Suprapubic skin (tissue), 4 donors: ENCODE measurements around the gene CALY. TPM values are rescaled to one million over a fixed set of nuclear protein-coding genes. Genes with fewer than 3 reads are reported as not detected.

Source experiments
- DNase-seq, 2 donors: peaks; one replicate each; pipeline ENCODE4 v3.0.0-alpha.2; 2019; ENCODE audit warnings: low spot score in 2 of 2
- H3K27ac ChIP-seq: fragments of 200-600 bp; sonication (generic); one replicate; pipeline ENCODE4 v1.5.1; 2019
- H3K27me3 ChIP-seq: fragments of 200-600 bp; sonication (generic); one replicate; pipeline ENCODE4 v1.5.1; 2019
- H3K36me3 ChIP-seq: fragments of 200-600 bp; sonication (generic); one replicate; pipeline ENCODE4 v1.5.1; 2019
- H3K4me1 ChIP-seq: fragments of 200-600 bp; sonication (generic); one replicate; pipeline ENCODE4 v1.5.1; 2019
- H3K4me3 ChIP-seq: fragments of 200-600 bp; sonication (generic); one replicate; pipeline ENCODE4 v1.5.1; 2019; ENCODE audit warnings: mild to moderate bottlenecking
- H3K9me3 ChIP-seq: fragments of 200-600 bp; sonication (generic); one replicate; pipeline ENCODE4 v1.5.1; 2019
- CTCF ChIP-seq, 2 donors: fragments of 200-600 bp in 1 of 2; fragments of 450-650 bp in 1 of 2; sonication (generic) in 1 of 2; IDR thresholded peaks; one replicate each; pipeline ENCODE4 v1.5.1; 2016 to 2019; ENCODE audit warnings: antibody characterized with exemption in 2 of 2, mild to moderate bottlenecking in 1 of 2, moderate library complexity in 1 of 2
- EP300 ChIP-seq: sonication (generic); formaldehyde crosslinking; IDR thresholded peaks from one replicate; pipeline ENCODE4 v1.6.1; 2017; ENCODE audit warnings: antibody characterized with exemption
- POLR2A ChIP-seq, 2 donors: fragments of 450-650 bp; IDR thresholded peaks; one replicate each; pipeline ENCODE4 v1.6.1; 2017; ENCODE audit warnings: antibody characterized with exemption in 2 of 2, mild to moderate bottlenecking in 2 of 2, moderate library complexity in 2 of 2
- POLR2AphosphoS5 ChIP-seq, 3 donors: sonication (generic); formaldehyde crosslinking; IDR thresholded peaks; one replicate each; pipeline ENCODE4 v1.6.1; 2017; ENCODE audit warnings: antibody characterized with exemption in 3 of 3
- WGBS: methylation state at CpG from one replicate; pipeline ENCODE4 v1.1.5; 2018; 5-methylcytosine and 5-hydroxymethylcytosine counted together
- total RNA-seq, 4 donors: library from RNA; depleted of rRNA; stranded (reverse); fragments of >200 nt; gene quantifications; one replicate each; pipeline ENCODE4 v1.1.0, GENCODE V29; 2016

CALY gene
- total RNA-seq, 4 donors from 2014 or later: 0.30 TPM; not detected in 3

- H3K36me3 ChIP-seq: no peaks in the 10 kb centered on the region
- TF ChIP-seq POLR2A (IDR thresholded peaks at IDR 0.05): no peak
- no peak for TF ChIP-seq CTCF (IDR thresholded peaks at IDR 0.05)
- no peak for TF ChIP-seq EP300
- TF ChIP-seq POLR2AphosphoS5 (IDR thresholded peaks at IDR 0.05): no peak
- H3K9me3 ChIP-seq: no peaks in the 10 kb centered on the region
- H3K4me1 ChIP-seq: peaks cover 13% of the 10 kb centered on the region
- no peak overlapping the region for H3K27ac ChIP-seq
- WGBS: 44% methylated on average over 5 of the region's 9 CpGs
- H3K4me3 ChIP-seq: no peak overlapping the region
- peaks cover 30% of the 10 kb centered on the region for H3K27me3 ChIP-seq
- DNase-seq: peak in 1 of 2 donors; percentile 49
Measured at GRCh38 chr10:133349577-133350011, 12.9 kb upstream of the CALY start.

- WGBS: 66% methylated on average over 8 of the region's 8 CpGs
- H3K27me3 ChIP-seq: peaks cover 30% of the 10 kb centered on the region
- no peak for TF ChIP-seq EP300
- no peak for TF ChIP-seq CTCF (IDR thresholded peaks at IDR 0.05)
- TF ChIP-seq POLR2A (IDR thresholded peaks at IDR 0.05): no peak
- no peak for TF ChIP-seq POLR2AphosphoS5 (IDR thresholded peaks at IDR 0.05)
Measured at GRCh38 chr10:133349160-133349568, 12.5 kb upstream of the CALY start.

GRCh38 chr10:133347710-133348517 lies 11.2 kb upstream of the CALY start:
- TF ChIP-seq POLR2AphosphoS5 (IDR thresholded peaks at IDR 0.05) (no peak), CTCF (IDR thresholded peaks at IDR 0.05) (no peak), POLR2A (IDR thresholded peaks at IDR 0.05) (no peak), EP300 (no peak)
- peak in 1 of 2 donors; percentile 56 for DNase-seq
- Histone ChIP-seq H3K27me3 (peaks cover 37% of the 10 kb centered on the region), H3K4me1 (peaks cover 7% of the 10 kb centered on the region), H3K27ac (no peak overlapping the region), H3K4me3 (no peak overlapping the region), H3K9me3 (no peaks in the 10 kb centered on the region), H3K36me3 (no peaks in the 10 kb centered on the region)
- WGBS: 35% methylated on average over 8 of the region's 16 CpGs

More at GRCh38 chr10:133349160-133349568, 12.5 kb upstream of the CALY start:
- no peak for DNase-seq
- Histone ChIP-seq H3K36me3 (no peaks in the 10 kb centered on the region), H3K27ac (no peak overlapping the region), H3K9me3 (no peaks in the 10 kb centered on the region), H3K4me3 (no peak overlapping the region), H3K4me1 (peaks cover 13% of the 10 kb centered on the region)

GRCh38 chr10:133346413-133346812 lies 9.7 kb upstream of the CALY start:
- Histone ChIP-seq H3K36me3 (no peaks in the 10 kb centered on the region), H3K4me3 (no peak overlapping the region), H3K4me1 (peaks cover 7% of the 10 kb centered on the region), H3K27ac (no peak overlapping the region), H3K9me3 (no peaks in the 10 kb centered on the region), H3K27me3 (peaks cover 51% of the 10 kb centered on the region)
- 50% methylated on average over 11 of the region's 11 CpGs for WGBS
- TF ChIP-seq POLR2A (IDR thresholded peaks at IDR 0.05) (no peak), POLR2AphosphoS5 (IDR thresholded peaks at IDR 0.05) (no peak), EP300 (no peak), CTCF (IDR thresholded peaks at IDR 0.05) (no peak)
- DNase-seq: no peak

GRCh38 chr10:133344236-133344635 lies 7.5 kb upstream of the CALY start:
- no peak for DNase-seq
- H3K27me3 ChIP-seq: peaks cover 61% of the 10 kb centered on the region
- peaks cover under 1% of the 10 kb centered on the region for H3K4me1 ChIP-seq
- no peak overlapping the region for H3K27ac ChIP-seq
- no peaks in the 10 kb centered on the region for H3K9me3 ChIP-seq
- H3K36me3 ChIP-seq: no peaks in the 10 kb centered on the region
- WGBS: 63% methylated on average over 5 of the region's 5 CpGs
- H3K4me3 ChIP-seq: no peak overlapping the region
- no peak for TF ChIP-seq EP300
- TF ChIP-seq POLR2A (IDR thresholded peaks at IDR 0.05): no peak
- no peak for TF ChIP-seq CTCF (IDR thresholded peaks at IDR 0.05)
- no peak for TF ChIP-seq POLR2AphosphoS5 (IDR thresholded peaks at IDR 0.05)
